Activated naive CD4-positive, alpha-beta T cell treated with anti-CD3 and anti-CD28 coated beads for 36 hours (primary cell): ENCODE measurements around the gene MPG. TPM values are rescaled to one million over a fixed set of nuclear protein-coding genes. Genes with fewer than 3 reads are reported as not detected.

ENCODE experiments used
- CTCF ChIA-PET: fragments of 350-600 bp; sonication (Branson Sonifier 250); formaldehyde crosslinking; loops from one replicate; lab custom pipeline; 2021; ENCODE audit warnings: antibody characterized with exemption; lab: Charles Lee
- DNase-seq: peaks from one replicate; pipeline ENCODE4 v3.0.0-alpha.2; 2020
- H3K27ac Mint-ChIP-seq: one replicate; pipeline ENCODE4 v1.8.0; 2021; ENCODE audit warnings: mild to moderate bottlenecking, mixed read lengths
- H3K27me3 Mint-ChIP-seq: one replicate; pipeline ENCODE4 v1.8.0; 2021; ENCODE audit warnings: low read depth, mixed read lengths
- H3K36me3 Mint-ChIP-seq: one replicate; pipeline ENCODE4 v1.8.0; 2021; ENCODE audit warnings: low read depth, mixed read lengths
- H3K4me1 Mint-ChIP-seq: one replicate; pipeline ENCODE4 v1.8.0; 2021; ENCODE audit warnings: low read depth, mixed read lengths
- H3K4me3 Mint-ChIP-seq: one replicate; pipeline ENCODE4 v1.8.0; 2021; ENCODE audit warnings: mild to moderate bottlenecking, moderate library complexity, mixed read lengths
- H3K9me3 Mint-ChIP-seq: one replicate; pipeline ENCODE4 v1.8.0; 2021; ENCODE audit warnings: mixed read lengths
- intact Hi-C: fragments of 100-400 bp; cut with micrococcal nuclease; formaldehyde crosslinking; loops from one replicate; pipeline ENCODE4 v1.15.1; 2023
- total RNA-seq, 2 experiments: library from RNA; stranded (reverse); gene quantifications; one replicate each; pipeline ENCODE4 v1.2.3, GENCODE V29; 2021

The MPG gene
- total RNA-seq, 2 experiments from 2014 or later: 38.6 to 38.8 TPM

DNA sequence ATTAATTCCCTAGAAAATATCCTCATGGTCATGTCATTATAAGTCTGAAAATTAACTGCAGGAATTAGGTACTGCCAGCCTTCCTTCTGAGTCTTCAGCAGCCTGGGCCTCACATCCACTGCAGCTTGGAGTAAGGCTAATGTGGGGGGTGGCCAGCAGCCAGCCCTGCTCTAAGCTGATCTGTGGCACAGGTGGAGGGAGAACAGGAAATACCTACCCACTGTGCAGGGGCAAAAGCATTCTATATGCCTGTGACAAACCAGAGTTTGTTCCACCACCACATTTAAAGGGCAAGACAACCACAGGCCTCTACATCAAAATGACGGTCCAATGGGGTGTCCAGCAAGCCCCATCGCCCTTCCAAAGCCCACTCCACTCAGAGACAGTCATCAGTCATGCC lies 51.0 kb downstream of the MPG start:
- Mint-ChIP-seq H3K27me3 (no peaks in the 10 kb centered on the region), H3K4me3 (no peak overlapping the region), H3K4me1 (peaks cover 22% of the 10 kb centered on the region), H3K27ac (no peak overlapping the region), H3K9me3 (no peaks in the 10 kb centered on the region), H3K36me3 (no peaks in the 10 kb centered on the region)
- DNase-seq: no peak
- CTCF ChIA-PET: interaction anchor here (0.7 kb wide), 1 partner anchor 596 kb away, joined by 3 read pairs; no protein-coding TSS in a partner anchor
- intact Hi-C loops: no loop called here

DNA sequence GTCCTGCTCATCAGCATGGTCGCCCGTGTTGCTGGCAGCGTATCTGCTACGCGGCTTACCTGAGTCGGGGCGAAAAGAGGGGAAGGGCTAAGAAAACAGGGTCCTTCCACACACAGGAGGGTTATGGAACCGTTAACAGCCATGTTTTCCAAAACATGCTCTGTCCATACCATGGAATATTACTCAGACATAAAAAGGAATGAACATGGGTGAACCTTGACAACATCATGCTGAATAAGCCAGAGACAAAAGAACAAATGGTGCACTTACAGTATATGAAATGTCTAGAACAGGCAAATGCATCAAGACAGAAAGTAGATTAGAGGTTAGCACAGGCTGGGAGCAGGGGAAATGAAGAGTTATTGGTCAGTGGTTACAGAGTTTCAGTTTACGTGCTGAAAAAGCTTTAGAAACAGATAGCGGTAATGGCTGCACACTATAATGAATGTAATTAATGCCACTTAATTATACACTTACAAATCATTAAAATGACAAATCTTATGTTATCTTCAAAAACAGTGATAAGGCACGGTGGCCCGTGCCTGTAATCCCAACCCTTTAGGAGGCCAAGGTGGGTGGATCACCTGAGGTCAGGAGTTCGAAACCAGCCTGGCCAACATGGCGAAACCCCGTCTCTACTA lies 52.6 kb downstream of the MPG start:
- no peak for DNase-seq
- no peak overlapping the region for H3K4me3 Mint-ChIP-seq
- H3K36me3 Mint-ChIP-seq: no peaks in the 10 kb centered on the region
- intact Hi-C loops: no loop called here
- no peak overlapping the region for H3K27ac Mint-ChIP-seq
- CTCF ChIA-PET: interaction anchor here (1.3 kb wide), 1 partner anchor 24 kb away, joined by 3 read pairs; no protein-coding TSS in a partner anchor
- peaks cover 30% of the 10 kb centered on the region for H3K4me1 Mint-ChIP-seq
- no peaks in the 10 kb centered on the region for H3K9me3 Mint-ChIP-seq
- no peaks in the 10 kb centered on the region for H3K27me3 Mint-ChIP-seq

DNA sequence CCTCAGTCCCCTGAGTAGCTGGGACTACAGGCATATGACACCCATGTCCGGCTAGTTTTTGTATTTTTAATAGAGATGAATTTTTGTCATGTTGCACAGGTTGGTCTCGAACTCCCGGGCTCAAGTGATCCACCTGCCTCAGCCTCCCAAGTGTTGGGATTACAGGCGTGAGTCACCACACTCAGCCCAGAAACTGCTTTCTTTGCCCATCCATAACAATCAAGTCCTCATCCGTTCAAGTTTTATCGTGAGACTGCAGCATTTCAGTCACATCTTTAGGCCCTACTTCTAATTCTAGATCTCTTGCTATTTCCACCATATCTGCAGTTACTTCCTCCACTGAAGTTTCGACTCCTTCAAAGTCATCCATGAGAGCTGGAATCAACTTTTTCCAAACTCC lies 54.1 kb downstream of the MPG start:
- DNase-seq: no peak
- Mint-ChIP-seq H3K36me3 (peaks cover 4% of the 10 kb centered on the region), H3K27me3 (no peaks in the 10 kb centered on the region), H3K4me3 (no peak overlapping the region), H3K27ac (no peak overlapping the region), H3K4me1 (peaks cover 38% of the 10 kb centered on the region), H3K9me3 (no peaks in the 10 kb centered on the region)
- CTCF ChIA-PET: no interaction called here
- intact Hi-C loops: no loop called here

DNA sequence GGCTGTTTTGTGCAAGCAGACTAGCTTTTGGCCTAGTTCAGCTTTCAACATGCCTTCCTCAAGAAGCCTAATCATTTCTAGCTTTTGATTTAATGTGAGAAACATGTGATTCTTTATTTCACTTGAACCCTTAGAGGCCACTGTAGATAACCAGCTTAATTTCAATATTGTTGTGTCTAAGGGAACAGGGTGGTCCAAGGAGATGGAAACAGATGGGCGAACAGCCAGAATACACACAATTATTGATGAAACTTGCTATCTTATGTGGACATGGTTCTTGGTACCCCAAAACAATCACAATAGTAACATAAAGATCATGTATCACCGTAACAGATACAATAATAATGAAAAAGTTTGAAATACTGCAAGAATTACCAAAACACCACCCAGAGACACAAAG lies 55.7 kb downstream of the MPG start:
- intact Hi-C loops: no loop called here
- no peaks in the 10 kb centered on the region for H3K9me3 Mint-ChIP-seq
- DNase-seq: no peak
- peaks cover 7% of the 10 kb centered on the region for H3K36me3 Mint-ChIP-seq
- H3K4me1 Mint-ChIP-seq: peaks cover 41% of the 10 kb centered on the region
- CTCF ChIA-PET: interaction anchor here (1.0 to 2.0 kb wide), 2 partner anchors 17 to 26 kb away, joined by 3 to 7 read pairs; no protein-coding TSS in a partner anchor
- no peaks in the 10 kb centered on the region for H3K27me3 Mint-ChIP-seq
- no peak overlapping the region for H3K4me3 Mint-ChIP-seq
- no peak overlapping the region for H3K27ac Mint-ChIP-seq

Other genes with a start within 250 kb of the MPG start
- gene POLR3K, start 24.6 kb upstream of the MPG start, total RNA-seq: 10 to 100 TPM; 38.2 to 40.9 TPM
- 10 to 100 TPM; 38.0 to 38.6 TPM for gene SNRNP25, start 24.4 kb upstream of the MPG start, total RNA-seq
- gene RHBDF1, start 5.6 kb upstream of the MPG start, total RNA-seq: under 1 TPM in 1 of 2 experiments, not detected in 1; 0.36 TPM
- 10 to 100 TPM; 38.1 to 42.0 TPM for gene NPRL3, start 60.4 kb downstream of the MPG start, total RNA-seq
- gene HBZ, start 74.4 kb downstream of the MPG start, total RNA-seq: not detected
- gene HBM, start 87.8 kb downstream of the MPG start, total RNA-seq: not detected
- under 1 TPM in 1 of 2 experiments, not detected in 1; 0.62 TPM for gene HBA2, start 94.7 kb downstream of the MPG start, total RNA-seq
- gene HBA1, start 98.5 kb downstream of the MPG start, total RNA-seq: not detected
- 1 to 10 TPM in 1 of 2 experiments, under 1 TPM in 1; 0.79 to 1.1 TPM for gene HBQ1, start 102.2 kb downstream of the MPG start, total RNA-seq
- 10 to 100 TPM; 58.4 to 59.1 TPM for gene LUC7L, start 151.2 kb downstream of the MPG start, total RNA-seq
- 10 to 100 TPM; 25.9 to 27.4 TPM for gene FAM234A, start 156.6 kb downstream of the MPG start, total RNA-seq
- gene RGS11, start 197.7 kb downstream of the MPG start, total RNA-seq: under 1 TPM in 1 of 2 experiments, not detected in 1; 0.10 TPM
- gene ARHGDIG, start 202.4 kb downstream of the MPG start, total RNA-seq: not detected
- not detected for gene PDIA2, start 204.9 kb downstream of the MPG start, total RNA-seq